Amniotic epithelial cell (primary cell): Measurements from ENCODE around the gene MFAP2.

Experiments
- DNase-seq: peaks from one replicate; pipeline ENCODE4 v3.0.0-alpha.2; 2010; ENCODE audit warnings: low read depth

MFAP2 gene

GRCh38 chr1:16980473-16981268 is at the start of gene MFAP2:
Gene MFAP2, minus strand, starts transcription at chr1:16980620. Its CDS starts 2,347 bp downstream, at chr1:16978273.
- DNase-seq, result no peak

DNA sequence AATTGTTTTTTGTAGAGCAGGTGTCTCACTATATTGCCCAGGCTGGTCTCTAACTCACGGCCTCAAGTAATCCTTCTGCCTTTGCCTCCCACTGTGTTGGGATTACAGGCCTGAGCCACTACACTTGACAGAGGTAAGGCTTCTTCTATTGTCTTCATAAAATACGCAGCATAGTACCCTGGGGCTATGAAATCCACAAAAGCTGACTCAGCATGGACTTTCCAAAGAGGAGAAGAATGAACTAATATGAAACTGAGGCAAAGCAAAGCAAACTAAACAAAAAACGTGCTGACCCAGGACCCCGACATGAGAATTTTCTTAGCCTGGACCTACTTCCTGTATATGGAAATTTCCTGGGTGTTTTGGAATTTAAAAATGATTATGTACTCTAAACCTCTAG is 49.8 kb upstream of the MFAP2 start:
- no peak for DNase-seq

DNA sequence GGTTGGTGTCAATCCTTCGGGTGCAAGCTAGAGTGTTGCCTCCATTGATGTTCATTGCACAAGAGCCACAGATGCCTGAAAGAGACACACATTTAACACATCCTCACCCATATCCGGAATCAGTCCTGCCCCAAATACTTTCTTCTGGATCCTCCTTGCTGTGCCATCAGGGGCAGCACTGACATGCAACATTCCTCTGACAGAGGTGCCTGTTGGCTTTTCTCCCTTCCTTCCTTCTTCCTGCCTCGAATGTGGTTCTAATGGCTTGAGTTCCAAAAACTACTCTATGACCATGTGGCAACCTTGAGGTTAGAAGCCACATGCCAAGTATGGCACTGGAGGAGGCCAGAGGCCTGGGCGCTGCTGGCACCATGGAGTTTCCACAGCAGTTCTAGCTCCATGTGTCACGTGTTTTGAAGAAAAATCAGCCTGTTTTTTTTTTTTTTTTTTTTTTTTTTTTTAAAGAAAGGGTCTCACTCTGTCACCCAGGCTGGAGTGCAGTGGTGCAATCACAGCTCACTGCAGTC is 48.3 kb upstream of the MFAP2 start:
- DNase-seq, result no peak

- no peak for DNase-seq
Measured at GRCh38 chr1:17027900-17028299, 47.5 kb upstream of the MFAP2 start.

GRCh38 chr1:17027403-17027802 is 47.0 kb upstream of the MFAP2 start:
- DNase-seq, result no peak

GRCh38 chr1:17024721-17025120 is 44.3 kb upstream of the MFAP2 start:
- DNase-seq, result no peak

DNA sequence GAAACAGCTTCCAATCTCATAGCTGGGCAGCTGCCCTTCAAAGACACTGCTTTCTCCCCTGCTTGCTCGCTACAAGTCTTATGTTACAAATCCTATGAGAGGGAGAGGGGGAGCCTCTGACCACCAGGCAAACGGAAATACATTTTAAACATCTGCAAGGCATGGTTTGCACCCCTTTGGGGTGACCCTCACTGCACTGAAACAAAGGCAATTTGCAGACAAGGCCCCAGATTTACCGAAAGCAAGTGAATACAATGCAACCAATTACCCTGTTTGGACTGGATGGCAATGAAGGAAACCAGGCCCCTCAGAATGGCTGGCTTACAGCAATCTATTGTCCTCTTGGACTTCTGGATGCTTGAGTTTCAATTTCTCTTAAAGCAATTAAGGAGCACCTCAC is 43.2 kb upstream of the MFAP2 start:
- no peak for DNase-seq

DNA sequence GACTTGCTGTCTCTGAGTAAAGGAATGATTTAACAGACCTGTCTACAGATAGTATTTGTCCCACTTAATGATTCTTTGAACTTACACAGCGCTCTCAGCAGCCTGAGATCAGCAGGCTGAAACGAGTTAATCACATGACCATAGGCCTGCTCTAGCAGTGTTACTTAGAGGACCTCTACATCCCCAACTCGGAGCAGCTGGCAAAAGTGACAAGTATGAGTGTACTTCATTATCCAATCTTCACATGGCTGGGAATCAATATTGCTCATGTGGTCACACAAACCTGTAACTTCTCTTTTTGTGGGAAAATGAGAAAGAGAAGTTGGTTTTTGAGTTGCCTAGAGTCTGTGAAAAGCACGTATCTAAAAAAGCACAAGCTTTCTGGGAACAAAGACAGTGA is 42.7 kb upstream of the MFAP2 start:
- DNase-seq, result no peak

DNA sequence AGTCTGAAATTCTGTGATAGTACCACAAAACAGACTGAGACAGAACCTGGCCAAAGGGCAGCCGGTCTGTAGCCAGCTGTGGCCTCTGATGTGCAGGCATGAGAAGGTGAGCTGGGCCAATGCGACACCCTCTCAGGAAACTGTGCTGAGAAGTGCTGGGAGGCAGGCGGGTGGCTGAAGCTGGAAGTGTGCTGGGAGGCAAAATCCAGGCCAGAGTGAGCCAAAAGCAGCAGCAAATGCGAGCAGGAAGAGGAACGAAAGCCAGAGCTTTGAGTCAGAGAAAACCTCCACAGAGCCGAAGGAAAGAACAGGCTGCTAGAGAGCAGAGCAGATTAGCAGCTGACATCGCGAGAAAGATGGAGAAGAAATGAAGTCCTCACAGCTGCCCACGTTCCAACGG is 41.5 kb upstream of the MFAP2 start:
- no peak for DNase-seq

GRCh38 chr1:17020502-17020901 is 40.1 kb upstream of the MFAP2 start:
- DNase-seq, result no peak

DNA sequence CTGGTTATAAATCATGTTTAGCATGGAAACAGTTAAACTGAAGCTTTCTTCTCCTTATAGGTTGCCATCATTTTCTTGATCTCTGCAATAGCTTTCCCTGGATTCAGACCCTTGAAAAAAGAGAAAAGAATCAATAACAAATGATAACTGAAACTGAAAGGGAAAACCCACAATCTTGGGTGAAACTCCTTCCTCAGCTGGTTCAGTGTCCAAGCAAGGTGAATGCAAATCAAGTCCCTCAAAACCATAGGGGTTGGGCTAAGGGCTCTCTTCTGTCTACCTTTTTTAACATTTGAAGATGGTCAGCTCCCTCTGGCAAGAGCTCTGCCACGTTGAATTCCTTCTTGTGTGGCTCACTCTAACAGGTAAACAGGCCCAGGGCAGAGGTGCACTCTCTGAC is 38.4 kb upstream of the MFAP2 start:
- no peak for DNase-seq

DNA sequence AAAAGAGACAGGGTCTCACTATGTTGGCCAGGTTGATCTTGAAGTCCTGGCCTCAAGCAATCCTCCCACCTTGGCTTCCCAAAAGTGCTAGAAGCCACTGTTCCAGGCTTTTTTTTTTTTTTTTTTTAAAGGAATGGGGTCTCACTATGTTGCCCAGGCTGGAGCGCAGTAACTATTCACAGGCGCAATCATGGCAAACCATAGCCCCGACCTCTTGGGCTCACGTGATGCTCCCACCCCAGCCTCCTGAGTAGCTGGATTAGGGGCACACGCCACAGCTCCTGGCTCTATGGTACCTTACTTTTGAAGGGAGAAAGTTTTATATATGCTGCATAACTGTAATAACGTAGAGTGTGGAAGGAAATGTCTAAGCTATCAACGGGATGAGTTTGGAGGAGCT is 37.0 kb upstream of the MFAP2 start:
- no peak for DNase-seq

- DNase-seq, result peak; percentile 67
Measured at GRCh38 chr1:17016317-17016661, 35.9 kb upstream of the MFAP2 start.

GRCh38 chr1:17014671-17015567 is 34.5 kb upstream of the MFAP2 start:
- DNase-seq, result peak; percentile 63

DNA sequence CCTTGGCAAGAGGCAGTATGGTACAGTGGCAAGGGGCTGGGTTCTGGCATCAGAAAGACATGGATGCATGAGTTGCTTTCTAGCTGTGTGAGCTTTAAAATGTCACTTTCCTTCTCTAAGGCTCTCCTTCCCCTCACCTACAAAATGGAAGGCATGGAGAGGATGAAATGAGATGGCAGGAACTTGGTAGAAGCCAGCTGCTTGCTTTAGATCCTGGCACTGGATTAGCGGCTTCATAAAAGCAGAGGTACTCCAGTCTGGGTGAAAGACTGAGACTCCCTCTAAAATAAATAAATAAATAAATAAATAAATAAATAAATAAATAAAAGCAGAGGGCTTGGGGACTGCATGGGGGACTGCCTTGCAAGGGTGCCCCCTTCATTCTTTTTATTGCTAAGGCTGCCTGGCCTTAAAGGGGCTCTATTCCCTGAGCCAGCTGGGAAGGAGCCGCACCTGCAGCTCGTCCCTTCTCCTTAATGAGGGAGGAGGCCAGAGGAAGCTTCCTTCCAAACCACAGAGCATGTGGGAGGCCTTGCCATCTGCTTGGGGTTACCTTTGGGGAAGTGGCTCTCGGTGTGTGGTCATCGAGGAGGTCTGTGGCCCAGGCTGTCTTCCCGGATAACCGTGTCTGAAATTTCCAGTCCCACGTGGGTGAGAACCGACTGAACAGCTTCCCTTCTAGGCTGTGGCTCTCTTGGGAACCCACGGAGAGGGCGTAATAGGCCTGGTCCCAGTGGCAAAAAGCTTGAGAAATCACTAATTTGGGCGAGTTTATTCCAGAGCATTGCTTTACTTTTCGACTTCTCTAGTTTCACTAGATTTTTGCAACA is 33.3 kb upstream of the MFAP2 start:
- no peak for DNase-seq

DNA sequence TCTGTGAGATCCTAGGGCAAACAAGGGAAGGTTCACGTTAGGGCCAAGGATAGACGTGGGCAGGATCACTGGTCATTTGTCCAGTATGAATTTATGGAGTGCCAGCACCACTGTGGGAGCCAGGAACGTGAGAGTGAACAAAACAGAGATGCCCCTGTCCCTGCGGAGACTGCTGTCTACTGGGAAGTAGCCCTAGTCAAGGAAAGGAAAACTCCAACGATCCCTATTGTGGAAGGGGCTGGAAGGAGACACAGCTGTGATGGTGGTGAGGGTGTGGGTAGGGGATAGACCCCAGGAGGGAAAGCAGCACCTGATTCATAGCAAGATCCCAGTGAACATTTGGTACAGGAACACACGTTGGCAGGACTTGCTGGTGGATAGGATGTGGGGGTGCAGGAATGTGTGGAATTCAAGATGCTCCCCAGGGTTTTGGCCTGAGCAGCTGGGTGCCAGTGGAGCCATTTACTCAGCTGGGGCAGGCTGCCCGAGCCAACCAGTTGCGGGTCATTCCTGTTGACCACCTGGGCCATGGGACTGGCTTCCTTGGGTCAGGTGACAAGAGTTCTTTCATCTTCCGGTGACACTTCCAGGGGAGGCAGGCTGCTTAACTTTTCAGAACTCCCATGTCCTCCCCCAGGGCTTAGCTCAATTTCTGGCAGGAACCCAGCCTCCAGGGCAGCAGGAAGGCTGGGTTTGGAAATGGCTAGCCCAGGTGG is 32.5 kb upstream of the MFAP2 start:
- no peak for DNase-seq

DNA sequence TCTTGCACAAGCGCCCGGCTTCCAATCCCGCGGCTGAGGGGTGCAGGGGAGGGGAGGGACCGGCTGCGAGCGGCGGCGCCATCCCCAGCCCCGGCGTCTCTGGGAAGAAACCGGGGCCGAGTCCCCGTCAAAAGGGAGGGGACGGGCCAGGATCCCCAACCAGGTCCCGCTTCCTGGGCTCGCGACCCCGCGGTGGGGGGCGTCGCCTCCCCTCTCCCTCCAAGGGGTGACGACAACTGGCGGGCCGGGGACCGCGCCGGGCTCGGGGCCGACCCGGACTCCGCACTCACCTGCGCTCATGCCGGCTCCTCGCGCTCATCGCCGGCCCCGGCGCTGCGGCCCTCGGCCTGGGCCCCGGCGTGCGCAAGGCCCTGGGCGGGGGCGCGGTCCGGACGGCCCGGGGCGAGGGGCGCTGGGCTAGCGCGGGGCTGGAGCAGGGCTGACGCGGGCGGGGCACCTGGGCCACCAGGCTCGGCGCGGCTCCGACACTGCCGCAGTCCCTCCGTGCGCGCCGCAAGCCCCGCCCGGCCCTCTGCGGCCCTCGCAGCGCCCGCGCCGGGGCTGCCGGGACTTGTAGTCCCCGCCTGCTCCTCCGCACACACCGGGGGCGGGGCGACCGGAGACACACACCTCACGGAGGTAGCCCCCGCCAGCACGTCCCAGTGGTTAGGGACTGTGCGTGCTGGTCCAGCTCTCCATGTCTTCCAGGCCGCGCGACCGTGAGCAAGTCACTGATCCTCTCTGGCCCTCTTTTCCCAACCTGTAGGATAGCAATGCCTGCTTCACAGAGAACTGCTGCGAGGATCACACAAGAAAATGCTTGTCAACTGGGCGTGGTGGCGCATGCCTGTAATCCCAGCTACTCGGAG is 31.3 kb upstream of the MFAP2 start, which contains the start of gene ATP13A2:
Gene ATP13A2 (minus strand): TSS at position 490 of the 869 bp plus-strand sequence. CDS start 190 bp downstream, at position 300.
- peak; percentile 38 for DNase-seq

DNA sequence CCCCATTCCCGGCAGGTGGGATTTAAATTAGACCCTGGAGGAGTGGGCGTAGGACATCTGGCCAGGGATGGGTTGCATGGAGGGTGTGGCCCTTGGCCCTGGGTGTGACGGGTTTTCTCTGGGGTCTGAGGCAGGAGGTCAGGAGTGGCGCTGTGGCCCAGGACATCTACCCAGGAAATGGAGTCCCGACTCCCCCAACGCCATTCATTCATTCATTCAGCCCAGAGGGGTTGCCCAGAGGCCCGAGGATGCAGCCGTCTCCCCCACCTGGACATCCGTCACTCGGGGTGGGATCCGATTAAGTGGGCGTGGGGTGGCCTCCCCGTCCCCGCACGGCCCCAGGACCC is 30.6 kb upstream of the MFAP2 start:
- DNase-seq, result no peak

DNA sequence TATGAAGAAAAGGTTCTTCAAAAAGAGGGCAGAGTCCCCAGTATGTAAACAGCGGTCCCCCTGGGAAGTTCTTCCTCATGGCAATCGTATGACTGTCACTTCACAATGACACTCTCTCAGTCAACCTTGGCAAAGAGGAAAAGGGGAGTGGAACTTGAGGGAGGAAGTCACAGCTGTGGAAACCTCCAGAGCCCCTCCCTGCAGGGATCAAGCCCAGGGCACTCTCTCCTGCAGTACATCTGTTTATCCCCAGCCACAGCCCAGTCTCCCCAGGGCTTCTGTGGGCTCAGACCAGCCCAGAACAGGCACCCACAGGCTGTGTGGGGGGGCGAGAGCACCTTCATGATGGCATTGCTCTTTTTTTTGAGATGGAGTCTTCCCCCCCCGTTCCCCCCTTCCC is 29.3 kb upstream of the MFAP2 start:
- DNase-seq, result no peak

- no peak for DNase-seq
Measured at GRCh38 chr1:17008208-17008855, 27.9 kb upstream of the MFAP2 start.
